GM19395 (cell line): ENCODE data around the gene NCOA1.
"Not testable (repeated sequence)": the region's sequence is repeated elsewhere in the genome, so short reads cannot be mapped to it uniquely, and the experiment has no call there.

Source experiments
- ATAC-seq: cut with Tn5 transposase; IDR thresholded peaks from one replicate; pipeline ENCODE4 v1.9.1; 2021; ENCODE audit warnings: mild to moderate bottlenecking, moderate library complexity; ENCODE audit not compliant: unreplicated experiment

NCOA1 gene

GRCh38 chr2:24531610-24532009 is 40.6 kb downstream of the NCOA1 start:
- not testable (repeated sequence) for ATAC-seq

DNA sequence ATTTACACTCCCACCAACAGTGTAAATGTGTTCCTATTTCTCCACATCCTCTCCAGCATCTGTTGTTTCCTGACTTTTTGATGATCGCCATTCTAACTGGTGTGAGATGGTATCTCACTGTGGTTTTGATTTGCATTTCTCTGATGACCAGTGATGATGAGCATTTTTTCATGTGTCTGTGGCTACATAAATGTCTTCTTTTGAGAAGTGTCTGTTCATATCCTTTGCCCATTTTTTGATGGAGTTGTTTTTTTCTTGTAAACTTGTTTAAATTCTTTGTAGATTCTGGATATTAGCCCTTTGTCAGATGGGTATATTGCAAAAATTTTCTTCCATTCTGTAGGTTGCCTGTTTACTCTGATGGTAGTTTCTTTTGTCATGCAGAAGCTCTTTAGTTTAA is 41.0 kb downstream of the NCOA1 start:
- ATAC-seq, result not testable (repeated sequence)

DNA sequence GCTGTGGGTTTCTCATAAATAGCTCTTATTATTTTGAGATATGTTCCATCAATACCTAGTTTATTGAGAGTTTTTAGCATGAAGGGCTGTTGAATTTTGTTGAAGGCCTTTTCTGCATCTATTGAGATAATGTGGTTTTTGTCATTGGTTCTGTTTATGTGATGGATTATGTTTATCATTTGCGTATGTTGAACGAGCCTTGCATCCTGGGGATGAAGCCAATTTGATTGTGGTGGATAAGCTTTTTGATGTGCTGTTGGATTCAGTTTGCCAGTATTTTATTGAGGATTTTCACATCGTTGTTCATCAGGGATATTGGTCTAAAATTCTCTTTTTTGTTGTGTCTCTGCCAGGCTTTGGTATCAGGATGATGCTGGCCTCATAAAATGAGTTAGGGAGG is 42.5 kb downstream of the NCOA1 start:
- ATAC-seq, result not testable (repeated sequence)

GRCh38 chr2:24538720-24539119 is 47.7 kb downstream of the NCOA1 start:
- no peak for ATAC-seq

GRCh38 chr2:24539258-24539657 is 48.2 kb downstream of the NCOA1 start:
- ATAC-seq, result no peak

DNA sequence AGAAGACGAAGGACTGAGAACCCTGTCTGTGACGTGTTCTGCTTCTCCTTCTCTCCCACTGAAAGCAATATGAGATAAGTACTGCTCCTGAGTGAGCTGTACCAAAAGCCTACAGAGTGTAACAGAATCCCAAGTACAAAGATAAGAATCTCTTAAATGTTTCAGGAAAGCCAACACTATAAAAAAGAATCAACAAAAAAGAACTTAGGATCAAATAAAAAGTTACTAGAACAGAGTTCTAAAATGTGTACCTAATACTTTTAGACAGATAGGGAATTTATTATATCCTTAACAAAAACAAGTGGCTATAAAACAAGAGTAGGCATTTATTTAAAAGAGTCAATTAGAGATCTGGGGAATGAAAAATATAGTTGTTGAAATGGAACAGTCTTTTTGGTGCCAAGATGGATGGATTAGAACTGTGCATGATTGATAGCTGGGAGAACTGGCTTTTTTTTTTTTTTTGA is 49.0 kb downstream of the NCOA1 start:
- no peak for ATAC-seq

- ATAC-seq, result no peak
These were observed 50.6 kb downstream of the NCOA1 start for GRCh38 chr2:24541621-24542020.

DNA sequence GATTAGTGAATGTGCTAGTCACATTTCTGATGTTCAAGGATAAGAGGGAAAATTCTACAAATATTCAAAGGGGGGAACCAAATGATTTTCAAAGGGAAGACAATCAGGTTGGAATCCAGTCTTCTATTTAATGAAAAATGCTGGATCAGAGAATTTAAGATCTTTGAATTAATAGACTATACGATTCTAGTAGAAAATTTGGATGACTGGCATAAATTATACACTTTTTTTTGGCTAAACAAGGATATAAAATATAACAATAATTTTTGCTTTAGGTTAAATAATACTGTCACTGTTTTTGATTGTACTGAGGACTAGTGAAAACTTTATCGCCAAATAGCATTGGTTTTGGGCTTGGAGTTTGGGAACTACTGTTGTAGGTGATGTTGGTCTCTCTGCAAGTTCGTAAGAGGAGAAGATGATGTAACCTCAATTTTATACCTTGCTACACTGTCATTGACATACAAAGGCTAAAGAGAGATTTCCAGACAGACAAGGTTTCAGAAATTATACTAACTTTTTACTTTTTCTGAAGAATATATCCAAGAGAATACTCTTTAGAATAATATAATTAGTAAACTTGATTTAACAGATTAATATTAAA is 51.3 kb downstream of the NCOA1 start:
- ATAC-seq, result no peak

DNA sequence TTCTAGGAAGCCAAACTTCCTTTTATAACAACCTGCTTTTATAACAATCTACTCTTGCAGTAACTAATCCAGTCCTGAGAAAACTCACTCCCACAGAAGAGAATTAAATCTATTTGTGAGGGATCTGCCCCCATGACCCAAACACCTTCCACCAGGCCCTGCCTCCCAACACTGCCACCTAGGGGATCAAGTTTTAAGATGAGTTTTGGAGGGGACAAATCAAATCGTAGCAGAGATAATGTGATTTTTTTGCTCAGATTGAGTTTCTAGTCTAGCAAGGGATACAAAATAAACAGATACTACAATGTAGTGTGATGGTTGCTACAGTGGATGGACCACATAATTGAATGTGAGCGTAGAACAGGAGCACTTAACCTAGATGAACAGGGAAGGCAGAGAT is 52.2 kb downstream of the NCOA1 start:
- no peak for ATAC-seq

DNA sequence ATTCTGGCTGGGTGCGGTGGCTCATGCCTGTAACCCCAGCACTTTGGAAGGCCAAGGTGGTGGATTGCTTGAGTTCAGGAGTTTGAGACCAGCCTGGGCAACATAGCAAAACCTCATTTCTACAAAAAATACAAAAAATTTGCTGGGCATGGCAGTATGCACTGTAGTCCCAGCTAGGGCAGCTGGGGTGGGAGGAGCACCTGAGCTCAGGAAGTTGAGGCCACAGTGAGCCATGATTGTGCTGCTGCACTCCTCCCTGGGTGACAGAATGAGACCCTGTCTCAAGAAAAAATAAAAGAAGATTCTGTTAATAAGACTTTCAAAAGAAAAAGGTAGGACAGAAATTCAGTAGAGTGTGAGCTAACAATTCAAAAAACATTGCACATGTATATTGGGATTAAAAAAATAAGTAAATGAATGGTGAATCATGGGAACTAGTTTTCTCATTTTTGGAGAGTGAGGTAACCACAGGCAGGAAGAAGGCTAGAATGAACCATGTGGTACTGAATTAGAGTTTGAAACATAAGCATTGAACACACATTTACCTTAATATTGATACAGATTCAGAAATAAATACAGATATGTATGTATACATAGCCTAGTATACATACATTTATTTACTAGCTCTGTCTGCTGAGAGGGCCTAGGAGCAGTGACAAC is 53.5 kb downstream of the NCOA1 start:
- no peak for ATAC-seq

GRCh38 chr2:24546669-24547068 is 55.6 kb downstream of the NCOA1 start:
- no peak for ATAC-seq

GRCh38 chr2:24548058-24548457 is 57.0 kb downstream of the NCOA1 start:
- no peak for ATAC-seq

- ATAC-seq, result not testable (repeated sequence)
These were observed 59.2 kb downstream of the NCOA1 start for GRCh38 chr2:24550301-24550700.

DNA sequence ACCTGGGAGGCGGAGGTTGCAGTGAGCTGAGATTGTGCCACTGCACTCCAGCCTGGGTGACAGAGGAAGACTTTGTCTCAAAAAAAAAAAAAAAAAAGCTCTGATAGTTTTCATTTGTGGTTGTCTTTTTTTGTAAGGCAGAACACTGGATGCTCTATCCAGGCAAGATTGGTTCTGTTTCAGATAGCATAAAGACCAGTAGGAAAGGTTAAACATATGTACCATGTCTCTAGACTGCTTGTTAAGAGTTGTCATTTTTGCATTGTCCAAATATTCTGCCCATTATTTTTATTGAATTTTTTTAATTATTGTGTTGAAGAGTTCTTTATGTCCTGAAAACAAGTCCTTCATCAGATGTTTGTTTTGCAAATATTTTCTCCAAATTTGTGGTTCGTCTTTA is 60.0 kb downstream of the NCOA1 start:
- no peak for ATAC-seq

GRCh38 chr2:24552836-24553235 is 61.8 kb downstream of the NCOA1 start:
- no peak for ATAC-seq

GRCh38 chr2:24558781-24559472 is 67.9 kb downstream of the NCOA1 start:
- ATAC-seq, result no peak

DNA sequence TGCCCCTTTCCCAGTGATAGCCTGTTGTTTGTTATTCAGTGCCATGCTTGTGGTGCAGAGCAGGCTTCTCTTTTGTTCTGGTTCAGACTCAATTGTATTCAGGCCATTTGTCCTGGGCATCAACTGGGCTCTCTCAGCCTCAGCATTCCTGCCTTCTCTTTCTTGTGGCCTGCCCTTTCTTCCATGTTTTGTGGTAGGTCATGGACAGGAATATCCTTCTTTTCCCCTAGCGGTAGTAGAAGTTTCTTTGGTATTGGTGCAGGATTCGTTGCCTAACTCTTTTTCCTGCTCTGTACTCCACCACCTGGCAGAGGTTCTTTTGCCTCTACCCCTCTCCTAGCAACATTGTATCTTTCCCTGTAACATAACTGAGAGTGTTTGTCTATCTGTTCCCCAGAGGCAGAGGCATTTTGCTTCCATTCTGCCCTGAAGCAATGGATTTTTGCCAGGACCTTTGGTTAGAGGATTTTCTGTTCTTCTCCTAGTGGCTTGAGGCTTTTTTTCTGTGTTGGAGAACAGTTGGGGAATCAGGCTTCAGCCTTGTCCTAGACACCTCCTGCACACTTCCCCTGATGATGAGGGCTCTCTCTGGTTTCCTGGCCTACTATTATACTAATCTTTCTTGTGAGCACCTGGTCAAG is 68.5 kb downstream of the NCOA1 start:
- no peak for ATAC-seq

- no peak for ATAC-seq
These were observed 74.5 kb downstream of the NCOA1 start for GRCh38 chr2:24565537-24565936.

DNA sequence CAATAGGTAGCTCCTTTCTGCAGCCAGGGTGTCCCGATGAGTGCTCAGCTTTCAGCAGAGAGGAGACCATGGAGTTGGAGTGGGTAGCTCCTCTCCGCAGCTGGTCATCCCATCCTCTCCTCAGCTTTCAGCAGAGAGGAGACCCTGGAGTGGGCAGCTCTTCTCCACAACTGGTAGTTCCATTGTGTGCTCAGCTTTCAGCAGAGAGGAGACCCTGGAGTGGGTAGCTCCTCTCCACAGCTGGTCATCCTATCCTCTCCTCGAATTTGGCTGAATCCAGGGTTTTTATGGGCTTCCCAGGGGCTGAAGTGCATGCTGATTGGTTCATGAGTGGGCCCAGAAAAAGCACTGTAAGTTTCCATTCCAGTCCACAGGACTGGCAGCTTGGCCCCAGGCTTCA is 75.2 kb downstream of the NCOA1 start:
- no peak for ATAC-seq

DNA sequence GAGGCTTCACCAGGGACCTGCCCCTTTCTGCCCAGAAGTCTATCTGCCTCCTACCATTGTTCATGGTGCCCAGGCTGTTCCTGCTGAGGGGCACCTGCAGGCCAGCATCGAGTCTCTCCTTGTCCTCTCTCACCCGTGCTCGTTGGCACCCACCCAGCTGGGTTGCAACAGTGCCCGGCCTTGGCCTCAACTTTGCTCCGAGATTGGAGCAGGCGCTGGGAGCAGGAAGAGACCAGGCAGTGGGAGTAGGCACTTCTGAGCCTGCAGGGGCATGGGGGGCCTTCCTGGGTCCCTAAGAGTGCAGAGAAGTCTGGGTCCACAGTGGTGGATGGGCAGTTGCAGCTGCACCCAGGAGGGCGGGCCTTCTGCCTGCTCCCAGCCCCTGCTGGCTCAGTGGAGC is 75.6 kb downstream of the NCOA1 start:
- no peak for ATAC-seq

DNA sequence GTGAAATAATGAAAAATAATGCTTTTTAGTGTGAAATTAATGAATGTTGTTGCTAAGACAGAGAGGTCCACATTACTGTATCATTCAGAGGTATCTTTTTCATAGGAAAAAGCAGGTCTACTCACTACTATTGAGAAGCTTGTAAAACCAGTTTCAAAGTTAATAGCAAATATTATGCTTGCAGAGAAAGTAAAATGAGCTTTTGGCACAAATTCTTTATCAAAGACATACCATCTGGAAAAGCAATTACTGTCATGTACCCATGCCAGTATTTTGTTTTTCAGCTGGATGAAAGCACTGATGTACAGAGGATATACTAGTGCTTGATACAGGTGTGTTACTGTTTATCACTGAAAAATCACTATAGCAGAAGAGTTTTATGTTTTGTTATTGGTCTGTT is 77.5 kb downstream of the NCOA1 start:
- no peak for ATAC-seq

DNA sequence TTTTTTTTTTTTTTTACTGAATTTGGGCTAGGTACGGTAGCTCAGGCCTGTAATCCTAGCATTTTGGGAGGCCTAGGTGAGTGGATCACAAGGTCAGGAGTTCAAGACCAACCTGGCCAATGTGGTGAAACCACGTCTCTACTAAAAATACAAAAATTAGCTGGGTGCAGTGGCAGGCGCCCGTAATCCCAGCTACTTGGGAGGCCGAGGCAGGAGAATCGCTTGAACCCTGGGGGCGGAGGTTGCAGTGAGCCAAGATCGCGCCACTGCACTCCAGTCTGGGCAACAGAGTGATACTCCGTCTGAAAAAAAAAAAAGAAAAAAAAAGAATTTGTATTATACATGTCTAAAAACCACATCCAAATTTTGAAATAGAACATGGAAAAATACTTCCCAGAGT is 78.5 kb downstream of the NCOA1 start:
- ATAC-seq, result not testable (repeated sequence)
